CD4-positive, alpha-beta T cell treated with Interleukin-17A for 4 hours (primary cell): Measurements from ENCODE around the gene OSGEP.

Experiments used
- DNase-seq: peaks from one replicate; pipeline ENCODE4 v3.0.0-alpha.2; 2020; ENCODE audit warnings: mixed read lengths

The OSGEP gene

GRCh38 chr14:20428802-20429201 lies 25.8 kb downstream of the OSGEP start:
- DNase-seq = no peak

- DNase-seq = no peak
Measured at GRCh38 chr14:20428010-20428365, 26.6 kb downstream of the OSGEP start.

GRCh38 chr14:20427231-20428009 lies 27.2 kb downstream of the OSGEP start:
- DNase-seq = no peak

GRCh38 chr14:20424851-20425250 lies 29.8 kb downstream of the OSGEP start:
- DNase-seq = no peak

- DNase-seq = no peak
Measured at GRCh38 chr14:20422886-20423285, 31.7 kb downstream of the OSGEP start.

- no peak for DNase-seq
Measured at GRCh38 chr14:20421267-20421666, 33.3 kb downstream of the OSGEP start.

- no peak for DNase-seq
Measured at GRCh38 chr14:20419419-20419818, 35.2 kb downstream of the OSGEP start.

- DNase-seq = no peak
Measured at GRCh38 chr14:20418501-20418909, 36.1 kb downstream of the OSGEP start.

GRCh38 chr14:20417250-20418186 lies 37.1 kb downstream of the OSGEP start:
- no peak for DNase-seq

GRCh38 chr14:20416223-20416622 lies 38.4 kb downstream of the OSGEP start:
- no peak for DNase-seq

GRCh38 chr14:20415782-20416206 lies 38.8 kb downstream of the OSGEP start:
- DNase-seq = peak; percentile 55

GRCh38 chr14:20413744-20414082 lies 40.9 kb downstream of the OSGEP start:
- peak; percentile 48 for DNase-seq

- peak; percentile 83 for DNase-seq
Measured at GRCh38 chr14:20412876-20413743, 41.5 kb downstream of the OSGEP start, which contains the start of gene TEP1. TEP1 (minus strand) TSS chr14:20413501; CDS start chr14:20408439, 5,062 bp downstream.

GRCh38 chr14:20412411-20412810 lies 42.2 kb downstream of the OSGEP start:
- no peak for DNase-seq

GRCh38 chr14:20409226-20409625 lies 45.4 kb downstream of the OSGEP start:
- DNase-seq = no peak

GRCh38 chr14:20403521-20403920 lies 51.1 kb downstream of the OSGEP start:
- DNase-seq = no peak

GRCh38 chr14:20400965-20401593 lies 53.5 kb downstream of the OSGEP start:
- peak; percentile 15 for DNase-seq

- DNase-seq = no peak
Measured at GRCh38 chr14:20400589-20400964, 54.0 kb downstream of the OSGEP start.

- DNase-seq = no peak
Measured at GRCh38 chr14:20397511-20397910, 57.1 kb downstream of the OSGEP start.
